GM12872 (cell line): ENCODE measurements around the gene CLDN24.

Source experiments
- TF ChIP-seq, protein P1 (sequence below): IDR thresholded peaks from 3 replicates; pipeline ENCODE4 v1.5.1; 2011; ENCODE audit warnings: low read depth, mild to moderate bottlenecking, low read length, moderate library complexity; ENCODE audit not compliant: insufficient read depth

The CLDN24 gene

DNA sequence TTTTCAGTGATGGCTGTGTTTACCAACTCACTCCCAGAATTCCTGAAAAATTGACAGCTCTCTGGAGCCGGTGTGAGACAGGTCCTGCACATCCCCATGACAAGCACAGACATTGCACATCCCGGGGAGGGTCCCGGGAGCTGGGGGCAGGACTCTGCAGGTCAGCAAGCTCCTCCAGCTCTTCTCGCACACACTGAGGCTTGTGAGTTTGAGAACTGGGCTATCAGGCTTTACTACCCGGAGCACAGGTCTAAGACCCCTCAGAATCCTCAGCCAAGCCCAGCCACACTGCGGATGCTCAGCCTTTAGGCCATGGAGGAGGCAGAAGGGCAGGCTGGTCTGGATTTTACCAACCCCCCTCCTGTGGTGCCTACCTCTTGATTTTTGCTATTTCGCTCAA is 5.6 kb upstream of the CLDN24 start:
- TF ChIP-seq, protein P1, sequence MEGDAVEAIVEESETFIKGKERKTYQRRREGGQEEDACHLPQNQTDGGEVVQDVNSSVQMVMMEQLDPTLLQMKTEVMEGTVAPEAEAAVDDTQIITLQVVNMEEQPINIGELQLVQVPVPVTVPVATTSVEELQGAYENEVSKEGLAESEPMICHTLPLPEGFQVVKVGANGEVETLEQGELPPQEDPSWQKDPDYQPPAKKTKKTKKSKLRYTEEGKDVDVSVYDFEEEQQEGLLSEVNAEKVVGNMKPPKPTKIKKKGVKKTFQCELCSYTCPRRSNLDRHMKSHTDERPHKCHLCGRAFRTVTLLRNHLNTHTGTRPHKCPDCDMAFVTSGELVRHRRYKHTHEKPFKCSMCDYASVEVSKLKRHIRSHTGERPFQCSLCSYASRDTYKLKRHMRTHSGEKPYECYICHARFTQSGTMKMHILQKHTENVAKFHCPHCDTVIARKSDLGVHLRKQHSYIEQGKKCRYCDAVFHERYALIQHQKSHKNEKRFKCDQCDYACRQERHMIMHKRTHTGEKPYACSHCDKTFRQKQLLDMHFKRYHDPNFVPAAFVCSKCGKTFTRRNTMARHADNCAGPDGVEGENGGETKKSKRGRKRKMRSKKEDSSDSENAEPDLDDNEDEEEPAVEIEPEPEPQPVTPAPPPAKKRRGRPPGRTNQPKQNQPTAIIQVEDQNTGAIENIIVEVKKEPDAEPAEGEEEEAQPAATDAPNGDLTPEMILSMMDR, result no peak

DNA sequence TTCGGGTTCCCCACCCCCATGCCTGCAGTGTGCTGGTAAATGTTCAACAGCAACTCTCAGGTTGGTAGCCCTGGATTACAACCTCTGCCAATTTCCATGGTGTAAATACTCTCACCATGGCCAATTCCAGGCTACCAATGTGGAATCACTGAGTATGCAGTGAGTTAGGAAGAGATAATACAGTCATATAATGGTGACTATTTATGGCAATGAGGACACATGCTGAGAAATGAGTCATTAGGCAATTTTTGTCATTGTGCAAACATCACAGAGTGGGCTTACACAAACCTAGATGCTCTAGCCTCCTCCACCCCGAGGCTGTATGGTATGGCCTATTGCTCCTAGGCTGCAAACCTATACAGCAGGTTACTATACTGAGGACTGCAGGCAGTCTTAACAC is 4.6 kb upstream of the CLDN24 start:
- TF ChIP-seq, protein P1, result no peak

DNA sequence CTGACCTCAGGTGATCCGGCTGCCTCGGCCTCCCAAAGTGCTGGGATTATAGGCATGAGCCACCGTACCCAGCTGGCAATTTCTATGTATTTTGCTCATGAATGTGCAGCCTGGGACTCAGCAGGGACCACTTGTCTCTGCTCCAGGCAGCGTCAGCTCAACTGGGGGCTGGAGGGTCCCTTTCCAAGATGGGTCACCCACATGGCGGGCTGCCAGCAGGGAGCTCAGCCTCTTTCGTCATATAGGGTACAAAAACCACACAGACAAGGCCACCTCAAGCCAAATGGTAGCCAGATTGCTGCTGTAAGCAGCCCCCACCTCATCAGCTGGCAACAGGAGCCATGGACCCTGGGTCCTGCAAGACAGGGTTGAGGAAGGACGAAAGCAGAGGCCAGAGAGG is 2.4 kb upstream of the CLDN24 start:
- TF ChIP-seq, protein P1, result no peak

DNA sequence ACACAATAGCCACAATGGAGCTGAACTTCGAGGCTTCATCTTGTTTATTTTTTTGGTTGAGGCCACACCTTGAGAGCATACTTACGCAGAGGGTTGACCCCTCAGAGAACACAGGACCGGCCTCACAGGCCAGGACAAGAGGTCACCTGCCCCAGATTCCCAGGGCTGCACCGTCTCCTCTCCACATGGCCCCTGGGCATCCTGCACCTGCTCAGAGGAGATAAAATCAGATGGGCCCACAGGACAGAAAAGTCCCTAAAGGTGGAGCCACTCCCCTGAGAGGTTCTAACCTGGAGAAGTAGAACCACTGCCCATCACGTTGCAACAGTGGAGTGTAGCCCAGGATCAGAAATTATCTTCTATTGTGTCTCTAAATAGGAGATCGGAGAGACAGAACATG is 1.1 kb upstream of the CLDN24 start:
- TF ChIP-seq, protein P1, result no peak

DNA sequence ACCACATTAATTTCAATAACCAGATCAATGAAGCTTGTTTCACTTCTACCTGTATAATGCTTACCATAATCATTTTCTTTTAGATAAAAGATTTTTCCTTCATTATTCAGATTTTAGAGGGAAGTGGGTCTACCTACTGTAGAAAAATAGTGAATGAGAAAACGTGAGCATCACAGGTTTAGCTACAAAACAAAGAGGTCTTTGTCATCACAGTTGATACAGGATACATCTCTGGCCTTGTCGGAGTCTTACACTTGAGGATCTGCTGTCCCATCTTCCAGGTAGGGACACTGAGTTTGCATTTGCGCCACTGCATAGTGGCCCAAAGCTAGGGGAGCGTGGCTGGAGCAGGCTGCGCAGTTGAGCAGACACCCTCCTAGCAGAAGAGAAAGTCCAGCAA is 710 bp downstream of the CLDN24 start:
- TF ChIP-seq, protein P1, result no peak

DNA sequence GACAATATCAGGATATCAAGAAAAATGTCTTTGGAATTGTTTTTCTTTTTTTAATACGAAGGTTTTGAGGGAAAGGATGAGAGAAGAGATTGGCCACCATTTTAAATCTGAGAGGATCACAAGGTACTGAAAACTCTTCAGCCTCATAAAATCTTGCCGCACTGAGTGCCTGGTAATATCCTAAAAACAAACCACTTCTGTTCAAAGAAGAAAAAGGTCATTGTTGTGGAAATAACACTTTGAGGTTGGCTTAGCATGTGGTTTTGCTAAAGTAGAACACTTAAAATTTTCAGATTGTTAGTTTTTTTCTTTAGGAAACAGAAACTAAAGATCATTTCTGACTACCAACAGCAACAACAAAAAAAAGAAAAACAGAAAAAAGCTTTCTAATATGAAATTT is 1.1 kb downstream of the CLDN24 start:
- TF ChIP-seq, protein P1, result no peak

DNA sequence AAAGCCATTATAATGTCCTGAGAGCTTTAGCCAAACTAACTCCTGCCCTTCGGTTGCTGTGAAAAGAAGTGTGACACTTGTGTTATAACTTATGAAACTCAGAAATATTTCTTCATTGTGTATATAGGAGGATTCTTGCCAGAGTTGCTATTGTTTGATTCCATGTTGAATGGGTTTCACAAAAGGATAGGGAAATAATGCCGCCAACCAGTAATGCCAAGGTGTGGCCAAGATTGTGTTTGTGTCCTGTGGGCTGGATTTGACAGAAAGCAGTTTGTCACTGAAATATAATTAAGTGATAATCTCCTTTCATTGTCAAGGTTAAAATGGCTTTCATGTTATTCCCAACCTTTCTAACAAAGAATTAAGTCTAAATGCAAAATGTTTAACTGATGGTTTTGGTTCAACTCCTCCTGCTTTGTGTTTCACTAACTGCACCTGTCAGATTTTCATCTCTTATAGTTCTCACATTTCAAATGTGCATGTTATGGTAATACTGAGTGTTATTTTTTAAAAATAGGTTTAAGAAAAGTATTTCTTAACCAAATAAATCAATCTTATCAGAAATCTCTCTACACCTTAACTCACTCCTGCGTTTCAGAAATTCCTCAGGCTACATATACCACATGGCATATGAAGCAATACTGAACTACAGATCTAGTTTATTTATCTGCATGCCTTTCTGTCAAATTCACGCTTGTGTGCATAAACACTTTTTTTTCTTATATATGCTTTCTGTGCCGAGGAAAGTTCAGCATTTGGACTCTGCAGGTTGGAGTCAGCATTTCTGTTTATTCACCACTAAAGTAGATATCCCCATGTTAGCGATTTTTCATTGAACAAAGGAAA is 1.8 kb downstream of the CLDN24 start, which contains the start of gene CLDN22:
Gene CLDN22 (minus strand): TSS at position 66 of the 849 bp plus-strand sequence. CDS start 58 bp downstream, at position 8.
- TF ChIP-seq, protein P1, result no peak
